ENCODE data around the gene NR0B1. TPM values are rescaled to one million over a fixed set of nuclear protein-coding genes. Genes with fewer than 3 reads are reported as not detected.

NR0B1 gene
- polyA plus RNA-seq, 1 of the 3 experiments (the other 2 are of a cell fraction): 2.2 TPM

DNA sequence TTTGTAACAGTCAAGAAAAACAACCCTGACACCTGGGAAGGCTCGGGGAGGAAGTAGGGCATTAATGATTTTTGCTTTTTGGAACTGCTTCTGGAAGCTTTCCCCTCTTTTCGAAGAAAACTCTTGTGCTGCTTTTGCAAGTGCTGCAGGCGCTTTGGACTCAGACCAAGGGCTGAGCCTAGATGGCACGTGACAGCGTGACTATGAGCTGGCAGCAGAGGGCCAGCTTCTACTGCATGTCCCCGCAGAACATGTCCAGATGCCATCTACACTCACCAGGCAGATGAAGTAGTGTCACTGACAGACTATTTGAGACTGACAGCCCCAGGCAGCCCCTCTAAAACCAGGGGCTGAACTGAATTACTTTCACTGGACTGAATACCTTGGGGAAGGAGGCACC is 6.2 kb downstream of the NR0B1 start:
- H3K79me2 ChIP-seq (ENCODE audit: insufficient read depth): no peaks in the 10 kb centered on the region
- no peaks in the 10 kb centered on the region for H4K20me1 ChIP-seq (ENCODE audit: insufficient read depth)
- H3K9me3 ChIP-seq: no peaks in the 10 kb centered on the region
- ChIA-PET CTCF (no interaction called here), POLR2A (no interaction called here)
- no peaks in the 10 kb centered on the region for H3F3A ChIP-seq (replicated peaks; ENCODE audit: insufficient read depth)
- no peak overlapping the region for H3K4me3 ChIP-seq (ENCODE audit: low read depth in 2 of 2, low read length in 1 of 2)
- no peaks in the 10 kb centered on the region for H3K4me1 ChIP-seq (ENCODE audit: control insufficient read depth in 1 of 2, insufficient read depth in 2 of 2, low read depth in 1 of 2, low read length in 1 of 2)
- no peak overlapping the region for H2AFZ ChIP-seq (ENCODE audit: low read depth)
- H3K36me3 ChIP-seq (replicated peaks in 1 of 2; ENCODE audit: control insufficient read depth in 1 of 2, insufficient read depth in 2 of 2, low read length in 1 of 2): no peaks in the 10 kb centered on the region
- no peaks in the 10 kb centered on the region for H3K9me2 ChIP-seq
- no peak overlapping the region for H3K9ac ChIP-seq
- peak overlapping the region; percentile 20; the same call in 1 of the 2 replicates for H3K4me2 ChIP-seq
- 13% methylated on average over 2 of the region's 6 CpGs for WGBS (ENCODE audit: low lambda C conversion rate)
- H3K27ac ChIP-seq (ENCODE audit: low read depth in 2 of 2, low read length in 1 of 2): no peak overlapping the region; a peak in 1 of 4 replicates
- DNase-seq: no peak
- H3K27me3 ChIP-seq (ENCODE audit: insufficient read depth): no peaks in the 10 kb centered on the region; the same call in none of the 2 replicates
- TF ChIP-seq, protein P1, sequence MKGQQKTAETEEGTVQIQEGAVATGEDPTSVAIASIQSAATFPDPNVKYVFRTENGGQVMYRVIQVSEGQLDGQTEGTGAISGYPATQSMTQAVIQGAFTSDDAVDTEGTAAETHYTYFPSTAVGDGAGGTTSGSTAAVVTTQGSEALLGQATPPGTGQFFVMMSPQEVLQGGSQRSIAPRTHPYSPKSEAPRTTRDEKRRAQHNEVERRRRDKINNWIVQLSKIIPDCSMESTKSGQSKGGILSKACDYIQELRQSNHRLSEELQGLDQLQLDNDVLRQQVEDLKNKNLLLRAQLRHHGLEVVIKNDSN (IDR thresholded peaks at IDR 0.05; ENCODE audit: borderline replicate concordance, low read depth): peak; percentile 70; the same call in 1 of the 2 replicates
- TF ChIP-seq POLR2AphosphoS5 (IDR thresholded peaks at IDR 0.05; ENCODE audit: low read depth, low read length): no peak
- TF ChIP-seq RXRA (IDR thresholded peaks at IDR 0.05; ENCODE audit: borderline replicate concordance, low read depth): no peak

DNA sequence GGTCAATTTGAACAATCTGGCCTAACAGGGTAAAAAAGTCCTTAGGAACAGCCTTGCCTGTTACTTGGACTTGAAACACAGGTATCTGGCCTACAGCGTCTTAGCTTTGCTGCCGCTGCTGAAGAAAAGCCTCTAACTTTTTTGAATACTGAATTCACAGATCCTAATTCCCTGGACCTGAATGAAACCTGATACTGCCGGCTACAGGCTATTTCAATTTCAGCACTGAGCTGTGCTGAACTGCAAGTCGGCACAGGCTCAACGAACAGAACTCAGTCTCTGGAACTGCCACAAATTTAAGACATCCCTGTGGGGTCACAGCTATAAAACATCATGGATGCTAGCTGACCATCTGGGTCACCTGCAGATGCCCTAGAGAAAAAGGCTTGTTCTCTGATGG is 7.2 kb downstream of the NR0B1 start:
- no peak for TF ChIP-seq SIN3A (IDR thresholded peaks at IDR 0.05; ENCODE audit: borderline replicate concordance, low read depth, low read length)
- no peak for TF ChIP-seq EP300 (IDR thresholded peaks at IDR 0.05; ENCODE audit: borderline replicate concordance in 1 of 2, low read depth in 1 of 2, low read length in 1 of 2)
- TF ChIP-seq, protein P2, sequence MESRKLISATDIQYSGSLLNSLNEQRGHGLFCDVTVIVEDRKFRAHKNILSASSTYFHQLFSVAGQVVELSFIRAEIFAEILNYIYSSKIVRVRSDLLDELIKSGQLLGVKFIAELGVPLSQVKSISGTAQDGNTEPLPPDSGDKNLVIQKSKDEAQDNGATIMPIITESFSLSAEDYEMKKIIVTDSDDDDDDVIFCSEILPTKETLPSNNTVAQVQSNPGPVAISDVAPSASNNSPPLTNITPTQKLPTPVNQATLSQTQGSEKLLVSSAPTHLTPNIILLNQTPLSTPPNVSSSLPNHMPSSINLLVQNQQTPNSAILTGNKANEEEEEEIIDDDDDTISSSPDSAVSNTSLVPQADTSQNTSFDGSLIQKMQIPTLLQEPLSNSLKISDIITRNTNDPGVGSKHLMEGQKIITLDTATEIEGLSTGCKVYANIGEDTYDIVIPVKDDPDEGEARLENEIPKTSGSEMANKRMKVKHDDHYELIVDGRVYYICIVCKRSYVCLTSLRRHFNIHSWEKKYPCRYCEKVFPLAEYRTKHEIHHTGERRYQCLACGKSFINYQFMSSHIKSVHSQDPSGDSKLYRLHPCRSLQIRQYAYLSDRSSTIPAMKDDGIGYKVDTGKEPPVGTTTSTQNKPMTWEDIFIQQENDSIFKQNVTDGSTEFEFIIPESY (IDR thresholded peaks at IDR 0.05; ENCODE audit: borderline replicate concordance, low read depth): no peak
- TF ChIP-seq, protein P3, sequence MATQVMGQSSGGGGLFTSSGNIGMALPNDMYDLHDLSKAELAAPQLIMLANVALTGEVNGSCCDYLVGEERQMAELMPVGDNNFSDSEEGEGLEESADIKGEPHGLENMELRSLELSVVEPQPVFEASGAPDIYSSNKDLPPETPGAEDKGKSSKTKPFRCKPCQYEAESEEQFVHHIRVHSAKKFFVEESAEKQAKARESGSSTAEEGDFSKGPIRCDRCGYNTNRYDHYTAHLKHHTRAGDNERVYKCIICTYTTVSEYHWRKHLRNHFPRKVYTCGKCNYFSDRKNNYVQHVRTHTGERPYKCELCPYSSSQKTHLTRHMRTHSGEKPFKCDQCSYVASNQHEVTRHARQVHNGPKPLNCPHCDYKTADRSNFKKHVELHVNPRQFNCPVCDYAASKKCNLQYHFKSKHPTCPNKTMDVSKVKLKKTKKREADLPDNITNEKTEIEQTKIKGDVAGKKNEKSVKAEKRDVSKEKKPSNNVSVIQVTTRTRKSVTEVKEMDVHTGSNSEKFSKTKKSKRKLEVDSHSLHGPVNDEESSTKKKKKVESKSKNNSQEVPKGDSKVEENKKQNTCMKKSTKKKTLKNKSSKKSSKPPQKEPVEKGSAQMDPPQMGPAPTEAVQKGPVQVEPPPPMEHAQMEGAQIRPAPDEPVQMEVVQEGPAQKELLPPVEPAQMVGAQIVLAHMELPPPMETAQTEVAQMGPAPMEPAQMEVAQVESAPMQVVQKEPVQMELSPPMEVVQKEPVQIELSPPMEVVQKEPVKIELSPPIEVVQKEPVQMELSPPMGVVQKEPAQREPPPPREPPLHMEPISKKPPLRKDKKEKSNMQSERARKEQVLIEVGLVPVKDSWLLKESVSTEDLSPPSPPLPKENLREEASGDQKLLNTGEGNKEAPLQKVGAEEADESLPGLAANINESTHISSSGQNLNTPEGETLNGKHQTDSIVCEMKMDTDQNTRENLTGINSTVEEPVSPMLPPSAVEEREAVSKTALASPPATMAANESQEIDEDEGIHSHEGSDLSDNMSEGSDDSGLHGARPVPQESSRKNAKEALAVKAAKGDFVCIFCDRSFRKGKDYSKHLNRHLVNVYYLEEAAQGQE (IDR thresholded peaks at IDR 0.05; ENCODE audit: low read depth, low read length): peak; percentile 71
- TF ChIP-seq JUND (IDR thresholded peaks at IDR 0.05): no peak
- no peak for TF ChIP-seq POLR2AphosphoS5 (IDR thresholded peaks at IDR 0.05; ENCODE audit: low read depth, low read length)
- no peak for TF ChIP-seq NRF1 (IDR thresholded peaks at IDR 0.05; ENCODE audit: low read depth, low read length)
- TF ChIP-seq, protein P4, sequence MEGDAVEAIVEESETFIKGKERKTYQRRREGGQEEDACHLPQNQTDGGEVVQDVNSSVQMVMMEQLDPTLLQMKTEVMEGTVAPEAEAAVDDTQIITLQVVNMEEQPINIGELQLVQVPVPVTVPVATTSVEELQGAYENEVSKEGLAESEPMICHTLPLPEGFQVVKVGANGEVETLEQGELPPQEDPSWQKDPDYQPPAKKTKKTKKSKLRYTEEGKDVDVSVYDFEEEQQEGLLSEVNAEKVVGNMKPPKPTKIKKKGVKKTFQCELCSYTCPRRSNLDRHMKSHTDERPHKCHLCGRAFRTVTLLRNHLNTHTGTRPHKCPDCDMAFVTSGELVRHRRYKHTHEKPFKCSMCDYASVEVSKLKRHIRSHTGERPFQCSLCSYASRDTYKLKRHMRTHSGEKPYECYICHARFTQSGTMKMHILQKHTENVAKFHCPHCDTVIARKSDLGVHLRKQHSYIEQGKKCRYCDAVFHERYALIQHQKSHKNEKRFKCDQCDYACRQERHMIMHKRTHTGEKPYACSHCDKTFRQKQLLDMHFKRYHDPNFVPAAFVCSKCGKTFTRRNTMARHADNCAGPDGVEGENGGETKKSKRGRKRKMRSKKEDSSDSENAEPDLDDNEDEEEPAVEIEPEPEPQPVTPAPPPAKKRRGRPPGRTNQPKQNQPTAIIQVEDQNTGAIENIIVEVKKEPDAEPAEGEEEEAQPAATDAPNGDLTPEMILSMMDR (IDR thresholded peaks at IDR 0.05): no peak
- TF ChIP-seq FOXM1 (IDR thresholded peaks at IDR 0.05; ENCODE audit: low read depth): no peak
- Histone ChIP-seq H4K20me1 (ENCODE audit: insufficient read depth) (no peaks in the 10 kb centered on the region), H3K9me3 (no peaks in the 10 kb centered on the region), H3K4me1 (ENCODE audit: control insufficient read depth in 1 of 2, insufficient read depth in 2 of 2, low read depth in 1 of 2, low read length in 1 of 2) (no peaks in the 10 kb centered on the region), H3K27ac (ENCODE audit: low read depth in 2 of 2, low read length in 1 of 2) (no peak overlapping the region; a peak in 1 of 4 replicates), H3K4me2 (0 out of 2 replicates have a peak overlapping the region, but pooled peaks have one; percentile 26), H3K9me2 (no peaks in the 10 kb centered on the region), H3K36me3 (replicated peaks in 1 of 2; ENCODE audit: control insufficient read depth in 1 of 2, insufficient read depth in 2 of 2, low read length in 1 of 2) (no peaks in the 10 kb centered on the region), H2AFZ (ENCODE audit: low read depth) (no peak overlapping the region), H3K4me3 (ENCODE audit: low read depth in 2 of 2, low read length in 1 of 2) (peak overlapping the region; percentile 0 to 12; a peak in 1 of 4 replicates), H3K79me2 (ENCODE audit: insufficient read depth) (no peaks in the 10 kb centered on the region), H3F3A (replicated peaks; ENCODE audit: insufficient read depth) (no peaks in the 10 kb centered on the region), H3K27me3 (ENCODE audit: insufficient read depth) (no peaks in the 10 kb centered on the region; the same call in 1 of the 2 replicates), H3K9ac (no peak overlapping the region)
- ChIA-PET CTCF (no interaction called here), POLR2A (no interaction called here)
- WGBS (ENCODE audit: low lambda C conversion rate): 6% methylated on average over 5 of the region's 5 CpGs
- no peak for DNase-seq
